ENCODE measurements around the gene SH3BP5. TPM values are rescaled to one million over a fixed set of nuclear protein-coding genes. Genes with fewer than 3 reads are reported as not detected.
A peak's percentile ranks its signal among the peaks of the same experiment; 100 is the strongest.

Gene SH3BP5
- total and polyA plus RNA-seq, 2 experiments from 2014 or later = 37.8 to 39.2 TPM

- no peak overlapping the region for H3K4me3 ChIP-seq
- no peaks in the 10 kb centered on the region for H3K27me3 ChIP-seq (replicated peaks; ENCODE audit: insufficient read depth)
- H3K9me3 ChIP-seq (ENCODE audit: low read depth) = no peaks in the 10 kb centered on the region
- H3K36me3 ChIP-seq (ENCODE audit: low read depth) = no peaks in the 10 kb centered on the region
- DNase-seq = no peak
- 75 to 78% methylated on average over 7 of the region's 7 CpGs for WGBS, 2 experiments (ENCODE audit: low coverage in 1 of 2, low lambda C conversion rate in 2 of 2, missing lambda C conversion rate in 2 of 2)
- H3K9me2 ChIP-seq (ENCODE audit: insufficient read depth) = no peaks in the 10 kb centered on the region
- H3K4me1 ChIP-seq (ENCODE audit: insufficient read depth) = 0 out of 2 replicates have a peak, but pooled peaks cover 10% of the 10 kb centered on the region
- H3F3A ChIP-seq (ENCODE audit: insufficient read depth) = peaks cover 4% of the 10 kb centered on the region; the same call in 1 of the 2 replicates
- peaks cover 12% of the 10 kb centered on the region for H3K79me2 ChIP-seq (ENCODE audit: insufficient read depth)
- no peak overlapping the region for H3K4me2 ChIP-seq (ENCODE audit: unreplicated experiment)
- H2AFZ ChIP-seq = no peak overlapping the region
- no peaks in the 10 kb centered on the region for H4K20me1 ChIP-seq (ENCODE audit: insufficient read depth)
- no peak overlapping the region for H3K9ac ChIP-seq
- no peak overlapping the region for H3K27ac ChIP-seq
- TF ChIP-seq EZH2 (IDR thresholded peaks at IDR 0.05; ENCODE audit: insufficient read depth, poor library complexity, severe bottlenecking) (no peak), EZH2phosphoT487 (IDR thresholded peaks at IDR 0.05; ENCODE audit: insufficient read depth, low read depth) (no peak)
- in situ Hi-C loops (cut with MboI) = no loop called here
These were observed 3.7 kb upstream of the SH3BP5 start for GRCh38 chr3:15336057-15336456.

GRCh38 chr3:15333956-15334263, 1.5 kb upstream of the SH3BP5 start:
- DNase-seq = no peak
- Histone ChIP-seq H2AFZ (no peak overlapping the region), H3K36me3 (ENCODE audit: low read depth) (no peaks in the 10 kb centered on the region), H3K4me2 (ENCODE audit: unreplicated experiment) (no peak overlapping the region), H4K20me1 (ENCODE audit: insufficient read depth) (no peaks in the 10 kb centered on the region), H3K4me1 (ENCODE audit: insufficient read depth) (peaks cover 21% of the 10 kb centered on the region), H3K9ac (no peak overlapping the region), H3K4me3 (no peak overlapping the region), H3K9me2 (ENCODE audit: insufficient read depth) (no peaks in the 10 kb centered on the region), H3K79me2 (ENCODE audit: insufficient read depth) (peaks cover 28% of the 10 kb centered on the region), H3F3A (ENCODE audit: insufficient read depth) (peaks cover 24% of the 10 kb centered on the region), H3K27ac (no peak overlapping the region), H3K9me3 (ENCODE audit: low read depth) (no peaks in the 10 kb centered on the region), H3K27me3 (replicated peaks; ENCODE audit: insufficient read depth) (no peaks in the 10 kb centered on the region)
- in situ Hi-C loops (cut with MboI) = no loop called here
- TF ChIP-seq EZH2phosphoT487 (IDR thresholded peaks at IDR 0.05; ENCODE audit: insufficient read depth, low read depth) (no peak), EZH2 (IDR thresholded peaks at IDR 0.05; ENCODE audit: insufficient read depth, poor library complexity, severe bottlenecking) (no peak)

GRCh38 chr3:15333099-15333955, 941 bp upstream of the SH3BP5 start:
- H3K4me3 ChIP-seq = peak overlapping the region; percentile 91; the same call in 1 of the 2 replicates
- H3K79me2 ChIP-seq (ENCODE audit: insufficient read depth) = peaks cover 33% of the 10 kb centered on the region
- H3K4me2 ChIP-seq (ENCODE audit: unreplicated experiment) = peak overlapping the region; percentile 99
- H3K27ac ChIP-seq = no peak overlapping the region
- H2AFZ ChIP-seq = peak overlapping the region; percentile 99
- no peak for TF ChIP-seq EZH2 (IDR thresholded peaks at IDR 0.05; ENCODE audit: insufficient read depth, poor library complexity, severe bottlenecking)
- no peaks in the 10 kb centered on the region for H3K9me3 ChIP-seq (ENCODE audit: low read depth)
- H3K9me2 ChIP-seq (ENCODE audit: insufficient read depth) = no peaks in the 10 kb centered on the region
- no peaks in the 10 kb centered on the region for H4K20me1 ChIP-seq (ENCODE audit: insufficient read depth)
- H3K4me1 ChIP-seq (ENCODE audit: insufficient read depth) = peaks cover 27% of the 10 kb centered on the region
- no peaks in the 10 kb centered on the region for H3K27me3 ChIP-seq (replicated peaks; ENCODE audit: insufficient read depth)
- H3F3A ChIP-seq (ENCODE audit: insufficient read depth) = peaks cover 30% of the 10 kb centered on the region
- in situ Hi-C loops (cut with MboI) = no loop called here
- H3K36me3 ChIP-seq (ENCODE audit: low read depth) = no peaks in the 10 kb centered on the region
- no peak overlapping the region for H3K9ac ChIP-seq
- DNase-seq = peak; percentile 21
- WGBS, 2 experiments (ENCODE audit: low coverage in 1 of 2, low lambda C conversion rate in 2 of 2, missing lambda C conversion rate in 2 of 2) = 87 to 89% methylated on average over 10 of the region's 10 CpGs

- no peaks in the 10 kb centered on the region; the same call in 1 of the 2 replicates for H3K36me3 ChIP-seq (ENCODE audit: low read depth)
- WGBS, 2 experiments (ENCODE audit: low coverage in 1 of 2, low lambda C conversion rate in 2 of 2, missing lambda C conversion rate in 2 of 2) = 1% methylated on average over 62 to 66 of the region's 71 CpGs
- H3K9me3 ChIP-seq (ENCODE audit: low read depth) = no peaks in the 10 kb centered on the region
- H3K4me2 ChIP-seq (ENCODE audit: unreplicated experiment) = peak overlapping the region; percentile 99
- H3K4me1 ChIP-seq (ENCODE audit: insufficient read depth) = peaks cover 41% of the 10 kb centered on the region
- peak overlapping the region; percentile 99 for H2AFZ ChIP-seq
- DNase-seq = peak; percentile 66
- TF ChIP-seq EZH2phosphoT487 (IDR thresholded peaks at IDR 0.05; ENCODE audit: insufficient read depth, low read depth) (no peak), EZH2 (IDR thresholded peaks at IDR 0.05; ENCODE audit: insufficient read depth, poor library complexity, severe bottlenecking) (no peak)
- H3K27ac ChIP-seq = peak overlapping the region; percentile 74
- in situ Hi-C loops (cut with MboI) = no loop called here
- no peaks in the 10 kb centered on the region for H3K9me2 ChIP-seq (ENCODE audit: insufficient read depth)
- no peaks in the 10 kb centered on the region for H4K20me1 ChIP-seq (ENCODE audit: insufficient read depth)
- H3K27me3 ChIP-seq (replicated peaks; ENCODE audit: insufficient read depth) = no peaks in the 10 kb centered on the region
- peak overlapping the region; percentile 91 for H3K4me3 ChIP-seq
- H3F3A ChIP-seq (ENCODE audit: insufficient read depth) = peaks cover 40% of the 10 kb centered on the region
- peak overlapping the region; percentile 80 for H3K9ac ChIP-seq
- peaks cover 47% of the 10 kb centered on the region for H3K79me2 ChIP-seq (ENCODE audit: insufficient read depth)
These were observed 581 bp downstream of the SH3BP5 start for GRCh38 chr3:15331606-15332404.
